ENCODE results near the gene TRIP13.

The TRIP13 gene

GRCh38 chr5:886716-887325, 5.9 kb upstream of the TRIP13 start:
- TF ChIP-seq EZH2 (optimal IDR thresholded peaks at IDR 0.05; ENCODE audit: low read depth, low read length) (no peak), EZH2phosphoT487 (IDR thresholded peaks at IDR 0.05; ENCODE audit: low read length) (no peak), CTCF (IDR thresholded peaks at IDR 0.05; ENCODE audit: low read length) (no peak)
- no peaks in the 10 kb centered on the region for H3K27me3 ChIP-seq (replicated peaks; ENCODE audit: insufficient read depth, low read length)
- H3K9me2 ChIP-seq (replicated peaks; ENCODE audit: insufficient read depth, low read length) = no peaks in the 10 kb centered on the region
- H3K79me2 ChIP-seq (ENCODE audit: low read length) = peaks cover 97% of the 10 kb centered on the region
- H3K36me3 ChIP-seq (replicated peaks; ENCODE audit: insufficient read depth, low read length) = peaks cover 41% of the 10 kb centered on the region
- no peak overlapping the region for H3K9ac ChIP-seq (ENCODE audit: low read length)
- no peak overlapping the region for H3K27ac ChIP-seq (ENCODE audit: low read length)
- no peaks in the 10 kb centered on the region; the same call in 1 of the 2 replicates for H3F3A ChIP-seq (ENCODE audit: insufficient read depth, low read length)
- H4K20me1 ChIP-seq (ENCODE audit: insufficient read depth, low read length) = no peaks in the 10 kb centered on the region
- no peaks in the 10 kb centered on the region for H3K9me3 ChIP-seq (replicated peaks; ENCODE audit: insufficient read depth, low read length)
- no peak overlapping the region for H3K4me2 ChIP-seq (ENCODE audit: low read depth, low read length)
- H3K4me3 ChIP-seq (ENCODE audit: low read length) = no peak overlapping the region
- DNase-seq = no peak
- H3K4me1 ChIP-seq (ENCODE audit: low read length) = peaks cover 9% of the 10 kb centered on the region; the same call in 1 of the 2 replicates
- H2AFZ ChIP-seq (ENCODE audit: low read length) = no peak overlapping the region

- H3K9me2 ChIP-seq (replicated peaks; ENCODE audit: insufficient read depth, low read length) = no peaks in the 10 kb centered on the region
- peaks cover 96% of the 10 kb centered on the region for H3K79me2 ChIP-seq (ENCODE audit: low read length)
- no peaks in the 10 kb centered on the region for H4K20me1 ChIP-seq (ENCODE audit: insufficient read depth, low read length)
- no peaks in the 10 kb centered on the region for H3K9me3 ChIP-seq (replicated peaks; ENCODE audit: insufficient read depth, low read length)
- H3K27me3 ChIP-seq (replicated peaks; ENCODE audit: insufficient read depth, low read length) = no peaks in the 10 kb centered on the region
- H3F3A ChIP-seq (ENCODE audit: insufficient read depth, low read length) = no peaks in the 10 kb centered on the region; the same call in 1 of the 2 replicates
- H2AFZ ChIP-seq (ENCODE audit: low read length) = no peak overlapping the region
- peaks cover 41% of the 10 kb centered on the region for H3K36me3 ChIP-seq (replicated peaks; ENCODE audit: insufficient read depth, low read length)
- TF ChIP-seq EZH2 (optimal IDR thresholded peaks at IDR 0.05; ENCODE audit: low read depth, low read length) (no peak), EZH2phosphoT487 (IDR thresholded peaks at IDR 0.05; ENCODE audit: low read length) (no peak), CTCF (IDR thresholded peaks at IDR 0.05; ENCODE audit: low read length) (no peak)
- H3K27ac ChIP-seq (ENCODE audit: low read length) = no peak overlapping the region
- peaks cover 9% of the 10 kb centered on the region; the same call in 1 of the 2 replicates for H3K4me1 ChIP-seq (ENCODE audit: low read length)
- H3K9ac ChIP-seq (ENCODE audit: low read length) = no peak overlapping the region
- DNase-seq = no peak
- no peak overlapping the region for H3K4me2 ChIP-seq (ENCODE audit: low read depth, low read length)
- H3K4me3 ChIP-seq (ENCODE audit: low read length) = no peak overlapping the region
Measured at GRCh38 chr5:887947-888637, 4.6 kb upstream of the TRIP13 start.

- Histone ChIP-seq H3K9me3 (replicated peaks; ENCODE audit: insufficient read depth, low read length) (no peaks in the 10 kb centered on the region), H3K27ac (ENCODE audit: low read length) (no peak overlapping the region), H2AFZ (ENCODE audit: low read length) (no peak overlapping the region), H3K4me2 (ENCODE audit: low read depth, low read length) (no peak overlapping the region), H3K27me3 (replicated peaks; ENCODE audit: insufficient read depth, low read length) (no peaks in the 10 kb centered on the region), H3K36me3 (replicated peaks; ENCODE audit: insufficient read depth, low read length) (peaks cover 35% of the 10 kb centered on the region), H3K4me1 (ENCODE audit: low read length) (peaks cover 9% of the 10 kb centered on the region; the same call in 1 of the 2 replicates), H3K9ac (ENCODE audit: low read length) (no peak overlapping the region), H4K20me1 (ENCODE audit: insufficient read depth, low read length) (no peaks in the 10 kb centered on the region), H3K9me2 (replicated peaks; ENCODE audit: insufficient read depth, low read length) (no peaks in the 10 kb centered on the region), H3K79me2 (ENCODE audit: low read length) (peaks cover 96% of the 10 kb centered on the region), H3K4me3 (ENCODE audit: low read length) (no peak overlapping the region), H3F3A (ENCODE audit: insufficient read depth, low read length) (0 out of 2 replicates have a peak, but pooled peaks cover 5% of the 10 kb centered on the region)
- TF ChIP-seq EZH2 (optimal IDR thresholded peaks at IDR 0.05; ENCODE audit: low read depth, low read length) (no peak), CTCF (IDR thresholded peaks at IDR 0.05; ENCODE audit: low read length) (no peak), EZH2phosphoT487 (IDR thresholded peaks at IDR 0.05; ENCODE audit: low read length) (no peak)
- DNase-seq = no peak
Measured at GRCh38 chr5:888638-889035, 4.0 kb upstream of the TRIP13 start.

Measured in MM.1S (cell line).